Muscle of arm (tissue), 12 donors: ENCODE data around the gene ALDH1L1. TPM values are rescaled to one million over a fixed set of nuclear protein-coding genes. Genes with fewer than 3 reads are reported as not detected.

Experiments used
- DNase-seq: peaks from one replicate; pipeline ENCODE4 v3.0.0-alpha.2; 2013
- polyA plus RNA-seq, 12 donors: library from polyadenylated mRNA; unstranded; fragments of 120-200 nt; gene quantifications; one replicate each; pipeline ENCODE4 v1.2.1, GENCODE V29; 2013; ENCODE audit not compliant: insufficient read length in 12 of 12

ALDH1L1 gene
- polyA plus RNA-seq, 12 donors, result 0.11 to 0.63 (median 0.33) TPM; not detected in 2

GRCh38 chr3:126197343-126197742 is 17.0 kb upstream of the ALDH1L1 start:
- no peak for DNase-seq

GRCh38 chr3:126194713-126195305 is 14.4 kb upstream of the ALDH1L1 start:
- DNase-seq, result no peak

GRCh38 chr3:126191246-126191645 is 10.9 kb upstream of the ALDH1L1 start:
- no peak for DNase-seq

GRCh38 chr3:126187920-126188319 is 7.5 kb upstream of the ALDH1L1 start:
- no peak for DNase-seq

- DNase-seq, result no peak
These were observed 6.4 kb upstream of the ALDH1L1 start for GRCh38 chr3:126186749-126187148.

GRCh38 chr3:126186271-126186670 is 5.9 kb upstream of the ALDH1L1 start:
- DNase-seq, result no peak

DNA sequence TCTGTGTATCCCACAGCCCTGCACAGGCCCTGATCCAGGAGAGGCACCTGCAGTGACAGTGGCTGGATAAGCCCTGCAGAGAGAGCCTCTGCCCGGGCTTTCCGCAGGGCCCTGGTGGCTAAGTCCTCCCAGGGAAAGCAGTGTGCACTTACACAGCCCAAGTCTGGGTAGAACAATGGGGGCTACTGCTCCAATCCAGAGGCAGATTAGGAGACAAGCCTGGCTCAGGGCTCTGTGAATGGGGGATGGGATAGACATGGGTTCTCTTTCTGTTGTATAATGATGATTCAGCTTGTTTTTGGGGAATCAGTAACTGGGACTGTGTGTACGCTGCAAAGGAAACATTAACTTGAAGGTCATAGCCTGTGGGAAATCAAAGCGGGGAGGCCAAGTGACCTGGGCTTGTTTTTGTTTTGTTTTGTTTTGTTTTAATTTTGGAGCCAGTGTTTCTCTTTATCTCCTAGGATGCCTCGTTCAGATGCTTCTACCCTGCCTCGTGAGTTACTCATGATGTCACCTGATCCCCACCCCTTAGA is 4.1 kb upstream of the ALDH1L1 start:
- DNase-seq, result no peak

- DNase-seq, result no peak
These were observed 976 bp upstream of the ALDH1L1 start for GRCh38 chr3:126181398-126181725.

- DNase-seq, result no peak
These were observed 435 bp downstream of the ALDH1L1 start for GRCh38 chr3:126179825-126180476.

DNA sequence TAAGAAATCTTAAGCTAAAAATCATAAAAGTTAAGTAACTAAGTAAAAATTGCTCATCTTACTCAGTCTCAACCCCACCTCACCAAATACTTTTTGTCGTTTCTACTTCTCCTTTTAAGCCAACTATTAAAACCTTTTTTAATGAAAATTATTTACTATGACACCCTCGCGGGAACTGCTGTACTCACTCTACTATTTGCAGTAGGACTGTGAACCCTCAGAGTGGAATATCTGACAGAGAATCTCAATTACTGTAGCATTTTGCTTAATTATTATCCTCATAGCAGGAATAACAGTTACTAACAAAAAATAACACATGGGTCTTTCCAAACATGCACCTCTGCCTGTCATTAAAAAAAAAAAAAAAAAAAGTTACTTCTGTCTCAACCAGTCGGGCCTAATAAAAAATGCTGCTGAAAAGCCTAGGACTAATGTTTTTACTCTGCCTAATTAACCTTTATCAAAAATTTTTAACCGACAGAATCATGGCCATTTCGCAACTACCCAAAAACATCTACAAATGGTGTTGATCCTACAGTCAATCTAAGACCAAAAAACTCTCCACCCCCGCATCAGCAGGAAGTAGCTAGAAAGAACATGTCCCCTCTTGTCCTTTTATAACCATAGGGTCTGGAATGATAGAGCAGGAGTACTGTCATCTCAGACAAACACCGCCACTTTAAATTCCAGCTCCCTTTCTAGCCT is 10.2 kb downstream of the ALDH1L1 start:
- no peak for DNase-seq

DNA sequence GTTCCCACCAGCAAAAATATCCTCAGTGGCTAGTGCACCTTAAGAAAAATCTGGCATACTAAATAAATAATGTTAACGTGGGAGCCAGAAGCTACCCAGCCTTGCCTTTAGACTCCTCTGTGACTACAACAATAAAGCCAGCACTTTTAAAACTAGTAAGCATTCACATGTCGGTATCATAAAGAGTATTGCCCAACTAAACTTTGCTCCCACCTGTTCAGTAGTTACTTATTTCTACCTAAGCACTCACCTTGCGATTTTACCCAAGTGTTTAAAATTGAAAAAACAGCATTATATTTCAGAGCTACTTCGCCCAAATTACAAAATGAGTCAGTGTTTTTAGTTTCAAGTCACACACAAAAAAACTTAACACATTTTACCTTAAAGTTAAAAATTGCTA is 12.8 kb downstream of the ALDH1L1 start:
- DNase-seq, result no peak

GRCh38 chr3:126166009-126166408 is 14.4 kb downstream of the ALDH1L1 start:
- no peak for DNase-seq

GRCh38 chr3:126161309-126161708 is 19.1 kb downstream of the ALDH1L1 start:
- DNase-seq, result no peak

DNA sequence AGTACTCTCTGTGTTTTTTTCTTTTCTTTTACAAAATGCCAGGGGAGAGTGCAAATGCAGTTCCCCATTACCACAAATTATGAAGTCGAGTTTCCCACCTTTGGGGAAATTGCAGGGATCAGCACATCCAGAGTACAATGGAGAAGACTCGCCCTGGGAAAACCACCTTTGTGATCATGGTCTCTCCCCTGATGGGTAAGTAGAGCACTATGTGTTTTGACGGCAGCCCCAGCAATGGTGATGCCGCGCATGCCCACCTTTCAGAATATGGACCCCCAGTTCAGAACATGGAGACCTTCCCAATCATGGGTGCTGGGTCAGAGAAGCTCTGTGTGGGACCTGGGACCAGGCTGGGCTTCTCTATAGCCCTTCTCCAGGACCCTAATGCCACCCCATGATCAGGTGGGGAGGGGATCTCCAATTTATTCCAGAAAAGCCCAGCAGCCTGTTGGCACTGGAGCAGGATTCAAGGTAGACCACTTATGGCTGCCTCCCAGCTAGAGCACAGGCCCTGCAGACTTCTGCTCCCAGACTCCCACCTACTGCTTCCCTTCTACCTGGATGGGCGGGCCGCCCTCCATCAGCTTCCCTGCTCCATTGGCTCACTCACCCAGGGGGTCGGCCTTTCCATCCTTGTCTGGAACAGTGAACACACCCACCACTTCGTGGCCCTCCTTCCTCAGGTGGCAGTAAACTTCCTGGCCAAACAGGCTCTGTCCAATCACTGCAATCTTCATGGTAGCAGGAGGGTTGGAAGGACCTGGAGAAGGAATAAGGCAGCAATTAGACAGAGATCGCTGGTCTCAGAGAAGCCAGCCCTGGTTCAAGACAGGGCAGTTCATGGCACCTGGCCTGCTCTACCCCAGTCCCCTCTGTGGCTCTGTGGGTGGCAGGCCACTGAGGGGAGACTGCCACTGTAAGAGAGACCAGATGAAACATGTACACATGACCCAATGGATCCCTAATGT is 19.9 kb downstream of the ALDH1L1 start:
- no peak for DNase-seq

- DNase-seq, result no peak
These were observed 20.9 kb downstream of the ALDH1L1 start for GRCh38 chr3:126159476-126159875.

GRCh38 chr3:126158912-126159454 is 21.4 kb downstream of the ALDH1L1 start:
- no peak for DNase-seq

- no peak for DNase-seq
These were observed 22.1 kb downstream of the ALDH1L1 start for GRCh38 chr3:126158016-126158911.

- no peak for DNase-seq
These were observed 23.2 kb downstream of the ALDH1L1 start for GRCh38 chr3:126157083-126157768.

DNA sequence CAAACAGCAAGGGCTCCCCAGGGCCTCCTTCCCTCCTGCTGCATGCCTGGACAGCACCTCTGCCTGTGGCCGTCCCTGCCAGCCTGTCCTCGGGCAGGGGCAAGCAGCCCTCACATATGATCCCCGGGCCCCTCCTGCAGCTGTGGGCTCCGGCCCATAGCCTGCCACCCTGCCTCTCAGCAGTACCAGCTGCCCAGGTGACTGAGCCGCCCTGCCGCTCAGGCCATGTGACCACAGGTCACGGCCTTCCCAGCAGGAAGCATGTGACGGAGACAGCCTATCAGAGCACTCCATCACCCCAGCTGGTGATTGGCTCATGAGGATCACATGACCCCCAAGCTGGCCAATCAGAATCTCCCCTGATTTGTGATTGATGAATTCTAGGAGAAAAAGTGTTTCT is 23.9 kb downstream of the ALDH1L1 start:
- no peak for DNase-seq

DNA sequence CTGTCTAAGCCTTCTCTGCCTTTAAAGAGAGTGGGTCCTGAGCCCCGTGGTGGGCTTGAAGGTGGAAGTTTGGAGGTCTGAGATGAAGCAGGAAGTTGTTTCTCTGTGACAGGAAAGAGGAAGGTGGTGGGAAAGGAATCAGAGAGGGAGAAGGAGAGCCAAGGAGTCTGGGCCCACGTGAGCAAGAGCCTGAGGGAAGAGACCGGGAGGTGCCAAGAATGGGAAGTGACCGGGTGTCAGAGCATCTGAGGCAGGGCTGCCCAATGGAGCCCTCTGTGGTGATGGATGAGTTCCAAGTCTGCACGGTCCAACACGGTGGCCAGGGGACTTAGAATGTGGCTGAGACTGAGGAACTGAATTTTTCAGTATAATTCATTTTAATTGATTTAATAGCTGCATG is 24.6 kb downstream of the ALDH1L1 start:
- no peak for DNase-seq
